ENCODE data around the gene SORCS2. TPM values are rescaled to one million over a fixed set of nuclear protein-coding genes. Genes with fewer than 3 reads are reported as not detected.

The SORCS2 gene
- total and polyA plus RNA-seq, 2 of the 8 experiments (the other 6 are each of a cell fraction or from before 2014, with no cell fraction given), result 0.36 to 1.8 TPM

DNA sequence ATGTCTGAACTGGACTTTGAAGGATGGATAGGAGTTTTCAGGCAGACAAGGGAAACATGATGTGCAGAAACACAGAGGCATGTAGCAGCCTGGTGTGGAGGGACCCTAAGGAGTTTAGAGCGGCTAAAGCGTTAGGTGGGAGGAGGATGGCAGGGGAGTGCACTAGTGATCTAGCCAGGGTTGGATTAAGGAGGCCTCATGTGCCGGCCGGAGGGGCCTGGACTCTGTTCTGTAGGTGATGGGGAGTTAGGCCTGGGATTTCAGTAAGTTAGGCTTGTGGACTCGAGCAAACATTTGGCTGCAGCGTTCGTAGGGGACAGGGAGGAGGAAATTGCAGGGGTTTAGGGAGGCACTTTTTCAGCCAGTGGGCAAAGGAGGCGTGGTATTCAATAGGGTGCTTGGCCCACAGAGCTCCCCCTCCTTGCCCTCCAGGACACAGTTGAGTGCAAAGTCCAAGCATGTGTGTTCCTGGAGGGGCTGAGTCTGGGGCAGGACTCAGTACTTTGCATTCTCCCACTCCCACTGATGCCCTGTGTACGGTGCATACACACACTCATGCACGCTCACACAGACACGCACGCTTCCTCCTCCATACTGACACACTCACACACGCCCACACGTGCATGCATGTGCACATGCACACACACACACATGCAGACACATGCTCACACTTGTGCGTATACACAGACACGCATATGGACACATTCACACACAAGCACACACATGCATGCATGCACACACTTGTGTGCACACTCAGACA, 223.8 kb downstream of the SORCS2 start (continued):
- no peak for TF ChIP-seq RNF2 (IDR thresholded peaks at IDR 0.05; ENCODE audit: borderline replicate concordance, low read depth, low read length, missing control alignments, poor library complexity, severe bottlenecking)
- no peak for TF ChIP-seq JUND (IDR thresholded peaks at IDR 0.05; ENCODE audit: low read length)
